WTC11 (cell line): ENCODE data around the gene LYVE1. TPM values are rescaled to one million over a fixed set of nuclear protein-coding genes. Genes with fewer than 3 reads are reported as not detected.
"Not testable (repeated sequence)": the region's sequence is repeated elsewhere in the genome, so short reads cannot be mapped to it uniquely, and the experiment has no call there.

ENCODE experiments used
- ATAC-seq: fragments of 200-7000 bp; cut with Tn5 transposase; 2 replicates; pipeline ENCODE4 v1.10.0; 2021; ENCODE audit warnings: mild to moderate bottlenecking, moderate library complexity
- CTCF ChIA-PET: fragments of 300-600 bp; sonication (Branson Sonifier 250); formaldehyde crosslinking; loops from one replicate; lab custom pipeline; 2021; ENCODE audit warnings: antibody characterized with exemption; lab: Charles Lee
- POLR2A ChIA-PET: fragments of 350-600 bp; sonication (Branson Sonifier 250); formaldehyde crosslinking; loops from one replicate; lab custom pipeline; 2021; ENCODE audit warnings: antibody characterized with exemption; lab: Charles Lee
- DNase-seq: peaks from one replicate; pipeline ENCODE4 v3.0.0; 2021; ENCODE audit warnings: low spot score
- H3K27ac Mint-ChIP-seq: 2 replicates; pipeline ENCODE4 v1.8.0; 2021; ENCODE audit warnings: mixed read lengths
- H3K27me3 Mint-ChIP-seq: 2 replicates; pipeline ENCODE4 v1.8.0; 2021; ENCODE audit warnings: low read depth, mild to moderate bottlenecking, moderate library complexity, mixed read lengths
- H3K36me3 Mint-ChIP-seq: 2 replicates; pipeline ENCODE4 v1.8.0; 2021; ENCODE audit warnings: mixed read lengths
- H3K4me1 Mint-ChIP-seq: 2 replicates; pipeline ENCODE4 v1.8.0; 2022; ENCODE audit warnings: mixed read lengths
- H3K4me3 Mint-ChIP-seq: 2 replicates; pipeline ENCODE4 v1.8.0; 2021; ENCODE audit warnings: mild to moderate bottlenecking, moderate library complexity, mixed read lengths
- H3K9me3 Mint-ChIP-seq: 2 replicates; pipeline ENCODE4 v1.8.0; 2021; ENCODE audit warnings: mixed read lengths
- CTCF ChIP-seq: fragments of 200-600 bp; IDR thresholded peaks from 2 replicates; pipeline ENCODE4 v1.8.0; 2022; ENCODE audit warnings: antibody characterized with exemption
- ELF4 ChIP-seq: sonication (generic); formaldehyde crosslinking; IDR thresholded peaks from 2 replicates; pipeline ENCODE4 v1.8.1; 2022; ENCODE audit warnings: low read depth, mild to moderate bottlenecking, moderate library complexity, missing genetic modification reagents
- EMX1 ChIP-seq: fragments of 250-450 bp; sonication (Bioruptor Pico); IDR thresholded peaks from 2 replicates; pipeline ENCODE4 v1.8.0; 2021; ENCODE audit warnings: mild to moderate bottlenecking
- ESRRA ChIP-seq: sonication (generic); formaldehyde crosslinking; IDR thresholded peaks from 2 replicates; pipeline ENCODE4 v1.8.1; 2022; ENCODE audit warnings: mild to moderate bottlenecking, missing genetic modification reagents, borderline replicate concordance
- ETV6 ChIP-seq: sonication (generic); formaldehyde crosslinking; IDR thresholded peaks from 2 replicates; pipeline ENCODE4 v1.8.1; 2022; ENCODE audit warnings: mild to moderate bottlenecking, missing genetic modification reagents
- GABPB1 ChIP-seq: sonication (generic); formaldehyde crosslinking; IDR thresholded peaks from 2 replicates; pipeline ENCODE4 v1.8.1; 2023; ENCODE audit warnings: mild to moderate bottlenecking, missing genetic modification reagents
- JAZF1 ChIP-seq: fragments of 250-450 bp; sonication (Bioruptor Pico); IDR thresholded peaks from 2 replicates; pipeline ENCODE4 v1.9.0; 2021; ENCODE audit warnings: moderate library complexity, mild to moderate bottlenecking, inconsistent platforms
- MAX ChIP-seq: sonication (generic); formaldehyde crosslinking; IDR thresholded peaks from 2 replicates; pipeline ENCODE4 v1.8.0; 2022; ENCODE audit warnings: mild to moderate bottlenecking, missing genetic modification reagents
- MXD4 ChIP-seq: fragments of 250-450 bp; sonication (Bioruptor Pico); IDR thresholded peaks from 2 replicates; pipeline ENCODE4 v1.8.0; 2021; ENCODE audit warnings: mild to moderate bottlenecking, moderate library complexity, borderline replicate concordance
- NR2C2 ChIP-seq: sonication (generic); formaldehyde crosslinking; IDR thresholded peaks from 2 replicates; pipeline ENCODE4 v1.8.0; 2022; ENCODE audit warnings: mild to moderate bottlenecking, missing genetic modification reagents
- PRRX2 ChIP-seq: fragments of 250-450 bp; sonication (Bioruptor Pico); IDR thresholded peaks from 2 replicates; pipeline ENCODE4 v1.8.0; 2021; ENCODE audit warnings: mild to moderate bottlenecking
- SMAD4 ChIP-seq: sonication (generic); formaldehyde crosslinking; IDR thresholded peaks from 2 replicates; pipeline ENCODE4 v1.8.0; 2022; ENCODE audit warnings: mild to moderate bottlenecking, missing genetic modification reagents
- USF1 ChIP-seq: sonication (generic); formaldehyde crosslinking; IDR thresholded peaks from 2 replicates; pipeline ENCODE4 v1.8.0; 2022; ENCODE audit warnings: mild to moderate bottlenecking, missing genetic modification reagents
- USF2 ChIP-seq: sonication (generic); formaldehyde crosslinking; IDR thresholded peaks from 2 replicates; pipeline ENCODE4 v1.8.1; 2023; ENCODE audit warnings: mild to moderate bottlenecking, missing genetic modification reagents, moderate library complexity
- ZNF121 ChIP-seq: sonication (generic); formaldehyde crosslinking; IDR thresholded peaks from 2 replicates; pipeline ENCODE4 v1.8.0; 2023; ENCODE audit warnings: missing genetic modification reagents
- ZNF281 ChIP-seq: sonication (generic); formaldehyde crosslinking; IDR thresholded peaks from 2 replicates; pipeline ENCODE4 v1.8.0; 2023; ENCODE audit warnings: mild to moderate bottlenecking, missing genetic modification reagents
- ZNF512 ChIP-seq: sonication (generic); formaldehyde crosslinking; IDR thresholded peaks from 2 replicates; pipeline ENCODE4 v1.8.1; 2022; ENCODE audit warnings: missing genetic modification reagents, borderline replicate concordance
- ZNF532 ChIP-seq: fragments of 250-450 bp; sonication (Bioruptor Pico); IDR thresholded peaks from 2 replicates; pipeline ENCODE4 v1.9.0; 2021; ENCODE audit warnings: mild to moderate bottlenecking, borderline replicate concordance
- total RNA-seq: library from RNA; stranded (reverse); gene quantifications from 3 replicates; pipeline ENCODE4 v1.2.3, GENCODE V29; 2021

LYVE1 gene
- total RNA-seq, 1 experiment from 2014 or later: 0.24 TPM

- Mint-ChIP-seq H3K4me1 (no peaks in the 10 kb centered on the region), H3K9me3 (peaks cover 9% of the 10 kb centered on the region), H3K27me3 (0 out of 2 replicates have a peak, but pooled peaks cover 4% of the 10 kb centered on the region), H3K36me3 (no peaks in the 10 kb centered on the region), H3K27ac (no peak overlapping the region), H3K4me3 (no peak overlapping the region)
- no peak for DNase-seq
- POLR2A ChIA-PET: no interaction called here
- CTCF ChIA-PET: no interaction called here
- TF ChIP-seq GABPB1: no peak
- no peak for TF ChIP-seq ELF4 (CRISPR knock-in tag)
- TF ChIP-seq NR2C2 (CRISPR knock-in tag): no peak
- TF ChIP-seq ESRRA: no peak
- TF ChIP-seq MXD4 (CRISPR knock-in tag): no peak
- no peak for TF ChIP-seq JAZF1 (CRISPR knock-in tag)
- TF ChIP-seq ZNF121 (CRISPR knock-in tag): no peak
- no peak for TF ChIP-seq EMX1 (CRISPR knock-in tag)
- no peak for TF ChIP-seq PRRX2 (CRISPR knock-in tag)
- TF ChIP-seq MAX (CRISPR knock-in tag): no peak
- no peak for TF ChIP-seq ZNF532 (CRISPR knock-in tag)
- ATAC-seq: no peak
These were observed 29.4 kb upstream of the LYVE1 start for GRCh38 chr11:10597877-10598351.

- CTCF ChIA-PET, H3K36me3 Mint-ChIP-seq, H3K27me3 Mint-ChIP-seq, ATAC-seq, H3K4me1 Mint-ChIP-seq, H3K27ac Mint-ChIP-seq, H3K4me3 Mint-ChIP-seq, POLR2A ChIA-PET, DNase-seq, H3K9me3 Mint-ChIP-seq: not testable (repeated sequence)
These were observed 27.4 kb upstream of the LYVE1 start for GRCh38 chr11:10595840-10596239.

- ChIA-PET CTCF (no interaction called here), POLR2A (no interaction called here)
- TF ChIP-seq ZNF512 (CRISPR knock-in tag) (no peak), SMAD4 (CRISPR knock-in tag) (no peak), USF2 (CRISPR knock-in tag) (no peak), USF1 (CRISPR knock-in tag) (no peak), ETV6 (CRISPR knock-in tag) (no peak), ZNF281 (no peak), CTCF (no peak)
- no peak overlapping the region for H3K4me3 Mint-ChIP-seq
- no peaks in the 10 kb centered on the region for H3K36me3 Mint-ChIP-seq
- H3K27ac Mint-ChIP-seq: no peak overlapping the region
- no peak for DNase-seq
- 0 out of 2 replicates have a peak, but pooled peaks cover 4% of the 10 kb centered on the region for H3K27me3 Mint-ChIP-seq
- no peaks in the 10 kb centered on the region for H3K4me1 Mint-ChIP-seq
- H3K9me3 Mint-ChIP-seq: peaks cover 9% of the 10 kb centered on the region
- no peak for ATAC-seq
These were observed 25.9 kb upstream of the LYVE1 start for GRCh38 chr11:10594407-10594806.
